ENCODE data around the gene MELTF.
"Not testable (repeated sequence)": the region's sequence is repeated elsewhere in the genome, so short reads cannot be mapped to it uniquely, and the experiment has no call there.

Gene MELTF

DNA sequence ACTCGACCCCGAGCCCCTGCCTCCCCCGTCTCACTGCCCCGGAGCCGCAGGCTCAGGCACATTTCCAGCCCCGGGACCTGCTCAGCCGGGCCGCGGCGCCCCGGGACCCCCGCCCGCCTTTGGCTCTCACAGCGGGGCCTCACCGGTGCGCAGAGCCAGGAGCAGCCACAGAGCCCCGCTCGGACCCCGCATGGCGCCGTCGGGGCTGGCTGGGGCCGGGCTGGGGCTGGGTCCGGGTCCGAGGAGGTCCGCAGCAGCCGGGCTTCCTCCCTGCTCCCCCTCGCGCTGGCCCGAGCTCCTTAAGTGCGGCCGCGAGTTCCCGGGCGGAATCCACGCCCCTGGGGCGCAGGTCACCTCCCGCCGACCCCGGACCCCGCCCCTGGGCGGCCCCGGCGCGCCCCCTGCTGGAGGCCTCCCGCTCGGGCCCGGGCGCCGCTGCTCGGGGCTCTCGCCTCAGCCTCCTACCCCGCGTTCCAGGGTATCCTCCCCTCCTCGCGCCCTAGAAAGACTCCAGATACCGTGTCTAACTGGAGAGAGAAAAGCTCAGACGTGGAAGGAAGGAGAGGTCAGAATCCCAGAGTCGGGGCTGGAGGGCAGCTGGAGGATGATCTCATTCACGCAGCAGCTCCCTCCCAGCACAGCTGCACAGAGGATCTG lies at the start of gene MELTF:
Gene MELTF, minus strand, starts transcription at position 307 of the 657 bp plus-strand sequence. Its CDS starts 115 bp downstream, at position 192.
- Mint-ChIP-seq H3K27me3 (ENCODE audit: low read depth) (peaks cover 4% of the 10 kb centered on the region), H3K4me1 (ENCODE audit: low read depth) (peaks cover 3% of the 10 kb centered on the region), H3K4me3 (peak within 1 kb of the TSS; percentile 64), H3K27ac (peak within 1 kb of the TSS; percentile 41), H3K36me3 (ENCODE audit: low read depth) (no peaks in the 10 kb centered on the region), H3K9me3 (peaks cover 9% of the 10 kb centered on the region)
- peak; percentile 78 for DNase-seq (ENCODE audit: low spot score)

GRCh38 chr3:197076415-197076814 lies 46.8 kb upstream of the MELTF start:
- Mint-ChIP-seq H3K27me3 (ENCODE audit: low read depth) (no peaks in the 10 kb centered on the region), H3K4me3 (no peak overlapping the region), H3K4me1 (ENCODE audit: low read depth) (no peaks in the 10 kb centered on the region), H3K36me3 (ENCODE audit: low read depth) (peaks cover 11% of the 10 kb centered on the region), H3K27ac (no peak overlapping the region), H3K9me3 (no peaks in the 10 kb centered on the region)
- DNase-seq (ENCODE audit: low spot score), result no peak

DNA sequence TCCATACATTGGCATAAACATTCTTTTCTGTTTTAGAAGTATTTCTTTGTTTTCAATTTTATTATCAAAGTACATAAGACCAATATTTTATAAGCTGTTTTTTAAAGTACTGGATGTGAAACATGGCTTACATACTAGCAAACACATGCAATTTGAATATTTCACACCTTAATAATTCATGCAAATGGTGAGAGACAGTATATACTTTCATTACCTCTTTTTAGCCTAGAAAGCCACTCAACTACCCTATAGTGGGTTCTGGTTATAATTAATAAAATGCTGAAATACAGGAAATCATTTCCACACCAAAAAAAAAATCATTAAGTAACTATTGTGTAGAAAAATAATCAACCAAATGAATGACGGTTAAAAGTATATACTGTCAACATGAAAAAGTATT lies 38.5 kb upstream of the MELTF start:
- no peak for DNase-seq (ENCODE audit: low spot score)
- no peak overlapping the region for H3K4me3 Mint-ChIP-seq
- no peaks in the 10 kb centered on the region for H3K9me3 Mint-ChIP-seq
- H3K27ac Mint-ChIP-seq, result no peak overlapping the region
- H3K36me3 Mint-ChIP-seq (ENCODE audit: low read depth), result peaks cover 19% of the 10 kb centered on the region
- H3K4me1 Mint-ChIP-seq (ENCODE audit: low read depth), result no peaks in the 10 kb centered on the region
- H3K27me3 Mint-ChIP-seq (ENCODE audit: low read depth), result no peaks in the 10 kb centered on the region

DNA sequence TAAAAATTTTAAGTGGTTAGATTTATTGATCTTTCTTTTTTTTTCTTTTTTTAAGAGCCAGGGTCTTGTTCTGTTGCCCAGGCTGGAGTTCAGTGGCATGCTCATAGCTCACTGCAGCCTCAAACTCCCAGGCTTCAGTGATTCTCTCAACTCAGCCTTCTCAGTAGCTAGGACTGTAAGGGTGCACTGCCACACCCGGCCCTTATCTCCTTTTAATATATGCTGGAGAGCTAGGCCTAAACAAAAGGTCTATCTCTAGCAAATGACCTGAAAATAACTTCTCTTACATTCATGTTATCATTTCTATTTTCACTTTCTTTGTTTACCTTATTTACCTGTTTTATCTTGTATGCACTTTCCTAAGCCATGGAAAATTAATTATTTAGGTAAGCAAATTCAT lies 35.2 kb upstream of the MELTF start:
- no peak for DNase-seq (ENCODE audit: low spot score)
- H3K9me3 Mint-ChIP-seq, result no peaks in the 10 kb centered on the region

DNA sequence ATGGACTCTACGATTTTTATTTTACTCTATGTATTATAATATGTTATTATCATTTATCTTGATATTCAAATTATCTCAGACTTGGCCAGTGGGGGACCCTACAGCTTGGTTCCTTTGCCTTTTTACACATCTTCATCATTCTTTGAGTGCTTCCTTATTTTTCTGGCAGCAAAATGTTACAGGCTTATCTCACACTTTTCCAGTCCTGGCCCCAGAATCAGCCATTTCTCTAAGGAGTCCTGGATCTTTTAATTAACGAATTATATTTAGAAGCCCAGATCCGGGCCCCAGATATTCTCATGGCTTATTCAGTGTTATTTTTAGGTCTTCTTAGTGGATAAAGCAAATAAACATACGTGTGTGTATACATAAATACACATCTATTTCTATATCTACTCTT lies 32.8 kb upstream of the MELTF start:
- no peaks in the 10 kb centered on the region for H3K27me3 Mint-ChIP-seq (ENCODE audit: low read depth)
- H3K36me3 Mint-ChIP-seq (ENCODE audit: low read depth), result peaks cover 48% of the 10 kb centered on the region
- no peak for DNase-seq (ENCODE audit: low spot score)
- H3K4me1 Mint-ChIP-seq (ENCODE audit: low read depth), result no peaks in the 10 kb centered on the region
- H3K9me3 Mint-ChIP-seq, result no peaks in the 10 kb centered on the region
- no peak overlapping the region for H3K4me3 Mint-ChIP-seq
- no peak overlapping the region for H3K27ac Mint-ChIP-seq

More for the DNA sequence above, 35.2 kb upstream of the MELTF start:
- H3K36me3 Mint-ChIP-seq (ENCODE audit: low read depth), result peaks cover 33% of the 10 kb centered on the region
- no peaks in the 10 kb centered on the region for H3K4me1 Mint-ChIP-seq (ENCODE audit: low read depth)
- no peaks in the 10 kb centered on the region for H3K27me3 Mint-ChIP-seq (ENCODE audit: low read depth)
- H3K27ac Mint-ChIP-seq, result no peak overlapping the region
- H3K4me3 Mint-ChIP-seq, result no peak overlapping the region

DNA sequence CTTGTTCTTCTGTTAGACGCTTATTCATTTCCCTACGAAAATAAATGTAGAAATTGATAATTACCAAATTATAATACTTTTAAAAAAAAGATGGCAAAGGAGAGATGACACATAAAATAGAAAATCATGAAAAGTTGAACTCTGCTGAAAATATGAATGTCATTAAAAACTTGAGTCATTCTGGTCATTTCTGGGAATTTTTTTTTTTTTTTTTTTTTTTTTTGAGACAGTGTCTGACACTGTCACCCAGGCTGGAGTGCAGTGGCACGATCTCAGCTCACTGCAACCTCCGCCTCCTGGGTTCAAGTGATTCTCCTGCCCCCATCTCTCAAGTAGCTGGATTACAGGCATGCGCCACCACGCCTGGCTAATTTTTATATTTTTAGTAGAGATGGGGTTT lies 22.0 kb upstream of the MELTF start:
- H3K4me3 Mint-ChIP-seq; H3K9me3 Mint-ChIP-seq; DNase-seq (ENCODE audit: low spot score); H3K27me3 Mint-ChIP-seq (ENCODE audit: low read depth); H3K4me1 Mint-ChIP-seq (ENCODE audit: low read depth); H3K27ac Mint-ChIP-seq: not testable (repeated sequence)
- peaks cover 19% of the 10 kb centered on the region for H3K36me3 Mint-ChIP-seq (ENCODE audit: low read depth)

DNA sequence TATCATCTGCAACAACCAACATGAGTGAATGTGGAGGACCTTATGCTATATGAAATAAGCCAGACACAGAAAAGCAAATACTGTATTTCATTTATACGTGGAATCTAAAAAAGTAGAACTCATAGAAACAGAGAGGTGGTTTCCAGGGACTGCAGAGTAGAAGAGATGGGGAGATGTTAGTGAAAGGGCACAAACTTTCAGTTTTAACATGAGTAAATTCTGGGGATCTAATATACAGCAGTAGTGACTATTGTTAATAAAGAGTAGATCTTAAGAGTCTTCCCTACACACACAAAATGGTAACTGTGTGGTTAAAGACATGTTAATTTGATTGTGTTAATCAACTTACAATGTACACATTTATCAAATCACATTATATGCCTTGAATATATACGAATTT lies 20.9 kb upstream of the MELTF start:
- Mint-ChIP-seq H3K27me3 (ENCODE audit: low read depth) (no peaks in the 10 kb centered on the region), H3K9me3 (no peaks in the 10 kb centered on the region), H3K36me3 (ENCODE audit: low read depth) (peaks cover 28% of the 10 kb centered on the region), H3K4me3 (no peak overlapping the region), H3K4me1 (ENCODE audit: low read depth) (peaks cover 4% of the 10 kb centered on the region), H3K27ac (peak overlapping the region; percentile 53)
- DNase-seq (ENCODE audit: low spot score), result no peak

GRCh38 chr3:197042539-197042938 lies 12.9 kb upstream of the MELTF start:
- no peaks in the 10 kb centered on the region for H3K4me1 Mint-ChIP-seq (ENCODE audit: low read depth)

DNA sequence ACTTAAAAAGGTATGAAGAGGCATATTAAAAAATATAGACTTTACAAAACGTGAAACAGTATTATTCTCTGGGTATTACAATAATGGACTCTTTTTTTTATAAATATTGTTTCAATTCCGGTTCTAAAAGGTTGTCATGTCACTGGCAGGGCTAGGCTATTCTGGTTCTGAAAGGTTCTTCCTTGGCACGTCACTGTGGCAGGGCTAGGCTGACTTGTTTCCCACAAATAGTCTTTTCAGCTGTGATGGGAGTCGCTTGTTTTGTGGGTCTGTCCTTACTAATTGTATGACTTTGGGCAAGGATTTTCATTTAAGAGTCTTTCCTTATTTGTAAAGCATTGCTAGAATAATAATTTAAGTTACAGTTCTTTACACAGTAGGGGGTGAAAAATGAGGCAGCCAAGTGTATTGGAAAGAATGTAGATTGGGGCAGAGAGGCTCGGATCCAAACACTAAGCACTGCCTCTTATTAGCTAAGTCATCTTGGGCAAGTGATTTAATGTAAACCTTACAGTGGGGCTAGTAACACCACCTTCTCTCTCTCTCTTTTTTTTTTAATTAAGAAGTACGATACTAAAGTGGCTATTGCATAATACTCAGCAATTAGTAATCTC lies 12.4 kb upstream of the MELTF start:
- no peak overlapping the region for H3K4me3 Mint-ChIP-seq
- no peaks in the 10 kb centered on the region for H3K9me3 Mint-ChIP-seq
- H3K27me3 Mint-ChIP-seq (ENCODE audit: low read depth), result peaks cover under 1% of the 10 kb centered on the region
- H3K27ac Mint-ChIP-seq, result no peak overlapping the region
- peaks cover 12% of the 10 kb centered on the region for H3K36me3 Mint-ChIP-seq (ENCODE audit: low read depth)
- H3K4me1 Mint-ChIP-seq (ENCODE audit: low read depth), result no peaks in the 10 kb centered on the region
- no peak for DNase-seq (ENCODE audit: low spot score)

More at GRCh38 chr3:197042539-197042938, 12.9 kb upstream of the MELTF start:
- Mint-ChIP-seq H3K27ac (no peak overlapping the region), H3K4me3 (no peak overlapping the region), H3K36me3 (ENCODE audit: low read depth) (peaks cover 12% of the 10 kb centered on the region), H3K9me3 (no peaks in the 10 kb centered on the region), H3K27me3 (ENCODE audit: low read depth) (no peaks in the 10 kb centered on the region)
- no peak for DNase-seq (ENCODE audit: low spot score)

- Mint-ChIP-seq H3K4me3 (no peak overlapping the region), H3K27me3 (ENCODE audit: low read depth) (peaks cover 7% of the 10 kb centered on the region), H3K4me1 (ENCODE audit: low read depth) (no peaks in the 10 kb centered on the region), H3K36me3 (ENCODE audit: low read depth) (peaks cover 5% of the 10 kb centered on the region), H3K9me3 (no peaks in the 10 kb centered on the region), H3K27ac (no peak overlapping the region)
- DNase-seq (ENCODE audit: low spot score), result no peak
These were observed 11.0 kb upstream of the MELTF start for GRCh38 chr3:197040658-197041057.

- H3K4me1 Mint-ChIP-seq (ENCODE audit: low read depth), result no peaks in the 10 kb centered on the region
- peaks cover 10% of the 10 kb centered on the region for H3K9me3 Mint-ChIP-seq
- H3K36me3 Mint-ChIP-seq (ENCODE audit: low read depth), result peaks cover 2% of the 10 kb centered on the region
- H3K27me3 Mint-ChIP-seq (ENCODE audit: low read depth), result peaks cover 12% of the 10 kb centered on the region
- DNase-seq (ENCODE audit: low spot score), result no peak
- H3K4me3 Mint-ChIP-seq, result no peak overlapping the region
- no peak overlapping the region for H3K27ac Mint-ChIP-seq
These were observed 9.3 kb upstream of the MELTF start for GRCh38 chr3:197038679-197039462.

DNA sequence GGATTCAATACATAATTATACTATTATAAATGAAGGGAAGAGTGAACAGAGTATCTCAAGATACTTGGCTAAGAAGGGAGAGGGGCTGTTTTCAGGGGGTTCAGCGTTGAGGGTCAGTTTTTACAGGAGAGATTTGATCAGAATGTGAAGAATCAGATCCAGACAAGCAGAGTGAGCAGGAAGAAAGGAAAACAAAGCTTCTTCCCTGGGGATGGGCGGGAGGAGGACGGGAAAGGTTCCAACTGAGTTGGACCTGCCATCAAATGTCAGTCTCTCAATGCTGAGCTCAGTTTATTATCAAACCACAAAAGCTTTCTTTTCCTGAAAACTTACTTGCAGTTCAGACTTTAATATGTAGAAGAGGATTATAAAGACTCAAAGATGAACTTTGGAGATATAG lies 6.0 kb upstream of the MELTF start:
- no peak overlapping the region for H3K27ac Mint-ChIP-seq
- H3K4me1 Mint-ChIP-seq (ENCODE audit: low read depth), result no peaks in the 10 kb centered on the region
- H3K36me3 Mint-ChIP-seq (ENCODE audit: low read depth), result no peaks in the 10 kb centered on the region
- no peak for DNase-seq (ENCODE audit: low spot score)
- no peak overlapping the region for H3K4me3 Mint-ChIP-seq
- H3K27me3 Mint-ChIP-seq (ENCODE audit: low read depth), result peaks cover 12% of the 10 kb centered on the region
- H3K9me3 Mint-ChIP-seq, result peaks cover 13% of the 10 kb centered on the region

- Mint-ChIP-seq H3K27me3 (ENCODE audit: low read depth) (peaks cover 12% of the 10 kb centered on the region), H3K9me3 (peaks cover 13% of the 10 kb centered on the region), H3K27ac (peak overlapping the region; percentile 71)
- not testable (repeated sequence) for H3K4me1 Mint-ChIP-seq (ENCODE audit: low read depth); H3K36me3 Mint-ChIP-seq (ENCODE audit: low read depth); H3K4me3 Mint-ChIP-seq; DNase-seq (ENCODE audit: low spot score)
These were observed 5.2 kb upstream of the MELTF start for GRCh38 chr3:197034778-197035177.

GRCh38 chr3:197033764-197034163 lies 4.1 kb upstream of the MELTF start:
- not testable (repeated sequence) for H3K36me3 Mint-ChIP-seq (ENCODE audit: low read depth); H3K4me1 Mint-ChIP-seq (ENCODE audit: low read depth); H3K4me3 Mint-ChIP-seq; H3K27ac Mint-ChIP-seq; DNase-seq (ENCODE audit: low spot score)
- H3K27me3 Mint-ChIP-seq (ENCODE audit: low read depth), result peaks cover 12% of the 10 kb centered on the region
- peaks cover 13% of the 10 kb centered on the region for H3K9me3 Mint-ChIP-seq
